GM23338 (cell line): ENCODE measurements around the gene COA8. TPM values are rescaled to one million over a fixed set of nuclear protein-coding genes. Genes with fewer than 3 reads are reported as not detected.

Source experiments
- ATAC-seq: fragments of 200-7000 bp; cut with Tn5 transposase; 3 replicates; pipeline ENCODE4 v1.9.1; 2020
- DNase-seq: peaks from one replicate; pipeline ENCODE4 v3.0.0-alpha.2; 2015; ENCODE audit warnings: low spot score
- H2AFZ ChIP-seq: fragments of 200-600 bp; sonication (generic); 2 replicates; pipeline ENCODE4 v1.8.0; 2016; ENCODE audit warnings: antibody characterized with exemption, mild to moderate bottlenecking, moderate library complexity
- H3F3A ChIP-seq: fragments of 200-600 bp; sonication (generic); replicated peaks from 2 replicates; pipeline ENCODE4 v1.8.0; 2017; ENCODE audit warnings: antibody characterized with exemption, mixed run types, low read depth
- H3K27ac ChIP-seq: fragments of 200-600 bp; sonication (generic); 2 replicates; pipeline ENCODE4 v1.6.1; 2016; ENCODE audit warnings: low read depth
- H3K27me3 ChIP-seq: fragments of 200-600 bp; sonication (generic); 2 replicates; pipeline ENCODE4 v1.8.0; 2016; ENCODE audit warnings: mild to moderate bottlenecking, mixed run types, moderate library complexity; ENCODE audit not compliant: insufficient read depth
- H3K36me3 ChIP-seq: fragments of 200-600 bp; sonication (generic); 2 replicates; pipeline ENCODE4 v1.8.0; 2016; ENCODE audit warnings: mild to moderate bottlenecking; ENCODE audit not compliant: insufficient read depth
- H3K4me1 ChIP-seq: fragments of 200-600 bp; sonication (generic); 2 replicates; pipeline ENCODE4 v1.8.0; 2016; ENCODE audit warnings: mild to moderate bottlenecking, moderate library complexity; ENCODE audit not compliant: insufficient read depth
- H3K4me2 ChIP-seq: fragments of 200-600 bp; sonication (generic); 2 replicates; pipeline ENCODE4 v1.7.1; 2017; ENCODE audit warnings: mixed run types
- H3K4me3 ChIP-seq: fragments of 200-600 bp; sonication (generic); 2 replicates; pipeline ENCODE4 v1.6.1; 2016; ENCODE audit warnings: mixed run types
- H3K79me2 ChIP-seq: fragments of 200-600 bp; sonication (generic); replicated peaks from 2 replicates; pipeline ENCODE4 v1.8.0; 2017; ENCODE audit warnings: mild to moderate bottlenecking; ENCODE audit not compliant: insufficient read depth
- H3K9me2 ChIP-seq: fragments of 200-600 bp; sonication (generic); 2 replicates; pipeline ENCODE4 v1.8.0; 2017; ENCODE audit not compliant: insufficient read depth
- H4K20me1 ChIP-seq: fragments of 200-600 bp; sonication (generic); replicated peaks from 2 replicates; pipeline ENCODE4 v1.8.0; 2017; ENCODE audit warnings: mild to moderate bottlenecking; ENCODE audit not compliant: insufficient read depth
- H3K27ac Mint-ChIP-seq: 2 replicates; pipeline ENCODE4 v1.8.0; 2020; ENCODE audit warnings: inconsistent platforms, mild to moderate bottlenecking, moderate library complexity, mixed read lengths
- H3K27me3 Mint-ChIP-seq: 3 replicates; pipeline ENCODE4 v1.8.0; 2022; ENCODE audit warnings: low read depth, mild to moderate bottlenecking, moderate library complexity, mixed read lengths, inconsistent platforms; ENCODE audit not compliant: insufficient read depth, poor library complexity
- H3K36me3 Mint-ChIP-seq: 3 replicates; pipeline ENCODE4 v1.8.0; 2021; ENCODE audit warnings: low read depth, mild to moderate bottlenecking, inconsistent platforms, moderate library complexity, mixed read lengths
- H3K4me1 Mint-ChIP-seq: 3 replicates; pipeline ENCODE4 v1.8.0; 2020; ENCODE audit warnings: mild to moderate bottlenecking, inconsistent platforms, mixed read lengths
- H3K4me3 Mint-ChIP-seq: 3 replicates; pipeline ENCODE4 v1.8.0; 2021; ENCODE audit warnings: moderate library complexity, mild to moderate bottlenecking, inconsistent platforms, mixed read lengths
- H3K9me3 Mint-ChIP-seq: 3 replicates; pipeline ENCODE4 v1.8.0; 2020; ENCODE audit warnings: moderate library complexity, mild to moderate bottlenecking, inconsistent platforms, mixed read lengths
- CREB1 ChIP-seq: fragments of 250-450 bp; sonication (Bioruptor Pico); IDR thresholded peaks from 2 replicates; pipeline ENCODE4 v1.5.0; 2020; ENCODE audit warnings: low read depth, mild to moderate bottlenecking, moderate library complexity
- EZH2 ChIP-seq: fragments of 200-600 bp; sonication (generic); IDR thresholded peaks from one replicate; pipeline ENCODE4 v1.8.0; 2017; ENCODE audit warnings: antibody characterized with exemption, mild to moderate bottlenecking, low read depth; ENCODE audit not compliant: unreplicated experiment
- EZH2phosphoT487 ChIP-seq: fragments of 200-600 bp; sonication (generic); IDR thresholded peaks from one replicate; pipeline ENCODE4 v1.8.1; 2018; ENCODE audit warnings: antibody characterized with exemption; ENCODE audit not compliant: unreplicated experiment
- ZNF114 ChIP-seq: fragments of 250-450 bp; sonication (Bioruptor Pico); IDR thresholded peaks from 2 replicates; pipeline ENCODE4 v1.5.0; 2020; ENCODE audit warnings: mild to moderate bottlenecking, moderate library complexity
- ZNF331 ChIP-seq: fragments of 250-450 bp; sonication (Bioruptor Pico); IDR thresholded peaks from 2 replicates; pipeline ENCODE4 v1.5.0; 2020; ENCODE audit warnings: low read depth, mild to moderate bottlenecking, moderate library complexity
- polyA plus RNA-seq: library from polyadenylated mRNA; unstranded; fragments of >200 nt; fragmentation: Nextera tagmentation; extraction: Ambion mirVana; gene quantifications from 2 replicates; pipeline ENCODE4 v1.2.1, GENCODE V29; 2016
- total RNA-seq: library from RNA; depleted of rRNA; stranded (reverse); fragments of >200 nt; shearing (Covaris generic); gene quantifications from 2 replicates; pipeline ENCODE4 v1.2.3, GENCODE V29; 2014
- TF ChIP-seq, protein P1 (sequence below), 2 experiments: fragments of 200-600 bp in 1 of 2; sonication (generic) in 1 of 2; conservative IDR thresholded peaks; 2 replicates each; pipeline versions ENCODE4 v1.5.1 to v1.6.1; 2016 to 2017; ENCODE audit warnings: antibody characterized with exemption in 2 of 2, low read depth in 2 of 2, mild to moderate bottlenecking in 2 of 2, moderate library complexity in 1 of 2
- TF ChIP-seq, protein P2 (sequence below): fragments of 250-450 bp; sonication (Bioruptor Pico); IDR thresholded peaks from 2 replicates; pipeline ENCODE4 v1.5.0; 2020; ENCODE audit warnings: mild to moderate bottlenecking, moderate library complexity

Gene COA8
- total and polyA plus RNA-seq, 2 experiments from 2014 or later: 61.3 to 130 TPM

DNA sequence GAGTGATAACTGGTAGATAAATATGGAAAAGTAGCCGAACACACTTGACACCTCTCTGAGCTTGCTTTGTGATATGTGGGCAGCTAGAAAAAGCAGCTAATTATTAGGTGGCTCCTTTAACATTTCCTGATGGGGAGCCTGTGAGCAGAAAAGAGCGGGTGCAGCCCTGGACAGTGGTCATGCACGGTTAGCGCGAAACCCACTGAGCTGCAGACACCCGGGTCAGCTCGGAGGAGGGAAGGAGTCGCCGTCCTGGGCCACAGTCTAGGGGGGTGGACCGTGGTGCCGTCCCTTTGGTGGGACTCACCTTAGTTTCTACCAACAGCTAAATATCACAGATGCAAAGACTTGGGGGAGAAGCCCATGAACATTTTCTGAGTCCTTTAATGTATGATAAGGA, 6.6 kb downstream of the COA8 start:
- no peak overlapping the region for H3K4me2 ChIP-seq
- H3K4me3 ChIP-seq: no peak overlapping the region
- no peak for TF ChIP-seq ZNF114 (CRISPR knock-in tag)
- no peak for TF ChIP-seq CREB1 (CRISPR knock-in tag)
- TF ChIP-seq, protein P1, sequence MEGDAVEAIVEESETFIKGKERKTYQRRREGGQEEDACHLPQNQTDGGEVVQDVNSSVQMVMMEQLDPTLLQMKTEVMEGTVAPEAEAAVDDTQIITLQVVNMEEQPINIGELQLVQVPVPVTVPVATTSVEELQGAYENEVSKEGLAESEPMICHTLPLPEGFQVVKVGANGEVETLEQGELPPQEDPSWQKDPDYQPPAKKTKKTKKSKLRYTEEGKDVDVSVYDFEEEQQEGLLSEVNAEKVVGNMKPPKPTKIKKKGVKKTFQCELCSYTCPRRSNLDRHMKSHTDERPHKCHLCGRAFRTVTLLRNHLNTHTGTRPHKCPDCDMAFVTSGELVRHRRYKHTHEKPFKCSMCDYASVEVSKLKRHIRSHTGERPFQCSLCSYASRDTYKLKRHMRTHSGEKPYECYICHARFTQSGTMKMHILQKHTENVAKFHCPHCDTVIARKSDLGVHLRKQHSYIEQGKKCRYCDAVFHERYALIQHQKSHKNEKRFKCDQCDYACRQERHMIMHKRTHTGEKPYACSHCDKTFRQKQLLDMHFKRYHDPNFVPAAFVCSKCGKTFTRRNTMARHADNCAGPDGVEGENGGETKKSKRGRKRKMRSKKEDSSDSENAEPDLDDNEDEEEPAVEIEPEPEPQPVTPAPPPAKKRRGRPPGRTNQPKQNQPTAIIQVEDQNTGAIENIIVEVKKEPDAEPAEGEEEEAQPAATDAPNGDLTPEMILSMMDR (conservative IDR thresholded peaks at IDR 0.05; ENCODE audit: low read depth in 2 of 2): no peak
- TF ChIP-seq EZH2: no peak
- TF ChIP-seq EZH2phosphoT487: no peak
- TF ChIP-seq ZNF331 (CRISPR knock-in tag): no peak
- TF ChIP-seq, protein P2, sequence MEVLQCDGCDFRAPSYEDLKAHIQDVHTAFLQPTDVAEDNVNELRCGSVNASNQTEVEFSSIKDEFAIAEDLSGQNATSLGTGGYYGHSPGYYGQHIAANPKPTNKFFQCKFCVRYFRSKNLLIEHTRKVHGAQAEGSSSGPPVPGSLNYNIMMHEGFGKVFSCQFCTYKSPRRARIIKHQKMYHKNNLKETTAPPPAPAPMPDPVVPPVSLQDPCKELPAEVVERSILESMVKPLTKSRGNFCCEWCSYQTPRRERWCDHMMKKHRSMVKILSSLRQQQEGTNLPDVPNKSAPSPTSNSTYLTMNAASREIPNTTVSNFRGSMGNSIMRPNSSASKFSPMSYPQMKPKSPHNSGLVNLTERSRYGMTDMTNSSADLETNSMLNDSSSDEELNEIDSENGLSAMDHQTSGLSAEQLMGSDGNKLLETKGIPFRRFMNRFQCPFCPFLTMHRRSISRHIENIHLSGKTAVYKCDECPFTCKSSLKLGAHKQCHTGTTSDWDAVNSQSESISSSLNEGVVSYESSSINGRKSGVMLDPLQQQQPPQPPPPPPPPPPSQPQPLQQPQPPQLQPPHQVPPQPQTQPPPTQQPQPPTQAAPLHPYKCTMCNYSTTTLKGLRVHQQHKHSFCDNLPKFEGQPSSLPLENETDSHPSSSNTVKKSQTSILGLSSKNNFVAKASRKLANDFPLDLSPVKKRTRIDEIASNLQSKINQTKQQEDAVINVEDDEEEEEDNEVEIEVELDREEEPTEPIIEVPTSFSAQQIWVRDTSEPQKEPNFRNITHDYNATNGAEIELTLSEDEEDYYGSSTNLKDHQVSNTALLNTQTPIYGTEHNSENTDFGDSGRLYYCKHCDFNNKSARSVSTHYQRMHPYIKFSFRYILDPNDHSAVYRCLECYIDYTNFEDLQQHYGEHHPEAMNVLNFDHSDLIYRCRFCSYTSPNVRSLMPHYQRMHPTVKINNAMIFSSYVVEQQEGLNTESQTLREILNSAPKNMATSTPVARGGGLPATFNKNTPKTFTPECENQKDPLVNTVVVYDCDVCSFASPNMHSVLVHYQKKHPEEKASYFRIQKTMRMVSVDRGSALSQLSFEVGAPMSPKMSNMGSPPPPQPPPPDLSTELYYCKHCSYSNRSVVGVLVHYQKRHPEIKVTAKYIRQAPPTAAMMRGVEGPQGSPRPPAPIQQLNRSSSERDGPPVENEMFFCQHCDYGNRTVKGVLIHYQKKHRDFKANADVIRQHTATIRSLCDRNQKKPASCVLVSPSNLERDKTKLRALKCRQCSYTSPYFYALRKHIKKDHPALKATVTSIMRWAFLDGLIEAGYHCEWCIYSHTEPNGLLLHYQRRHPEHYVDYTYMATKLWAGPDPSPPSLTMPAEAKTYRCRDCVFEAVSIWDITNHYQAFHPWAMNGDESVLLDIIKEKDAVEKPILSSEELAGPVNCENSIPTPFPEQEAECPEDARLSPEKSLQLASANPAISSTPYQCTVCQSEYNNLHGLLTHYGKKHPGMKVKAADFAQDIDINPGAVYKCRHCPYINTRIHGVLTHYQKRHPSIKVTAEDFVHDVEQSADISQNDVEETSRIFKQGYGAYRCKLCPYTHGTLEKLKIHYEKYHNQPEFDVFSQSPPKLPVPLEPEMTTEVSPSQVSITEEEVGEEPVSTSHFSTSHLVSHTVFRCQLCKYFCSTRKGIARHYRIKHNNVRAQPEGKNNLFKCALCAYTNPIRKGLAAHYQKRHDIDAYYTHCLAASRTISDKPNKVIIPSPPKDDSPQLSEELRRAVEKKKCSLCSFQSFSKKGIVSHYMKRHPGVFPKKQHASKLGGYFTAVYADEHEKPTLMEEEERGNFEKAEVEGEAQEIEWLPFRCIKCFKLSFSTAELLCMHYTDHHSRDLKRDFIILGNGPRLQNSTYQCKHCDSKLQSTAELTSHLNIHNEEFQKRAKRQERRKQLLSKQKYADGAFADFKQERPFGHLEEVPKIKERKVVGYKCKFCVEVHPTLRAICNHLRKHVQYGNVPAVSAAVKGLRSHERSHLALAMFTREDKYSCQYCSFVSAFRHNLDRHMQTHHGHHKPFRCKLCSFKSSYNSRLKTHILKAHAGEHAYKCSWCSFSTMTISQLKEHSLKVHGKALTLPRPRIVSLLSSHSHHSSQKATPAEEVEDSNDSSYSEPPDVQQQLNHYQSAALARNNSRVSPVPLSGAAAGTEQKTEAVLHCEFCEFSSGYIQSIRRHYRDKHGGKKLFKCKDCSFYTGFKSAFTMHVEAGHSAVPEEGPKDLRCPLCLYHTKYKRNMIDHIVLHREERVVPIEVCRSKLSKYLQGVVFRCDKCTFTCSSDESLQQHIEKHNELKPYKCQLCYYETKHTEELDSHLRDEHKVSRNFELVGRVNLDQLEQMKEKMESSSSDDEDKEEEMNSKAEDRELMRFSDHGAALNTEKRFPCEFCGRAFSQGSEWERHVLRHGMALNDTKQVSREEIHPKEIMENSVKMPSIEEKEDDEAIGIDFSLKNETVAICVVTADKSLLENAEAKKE: no peak
- peaks cover 79% of the 10 kb centered on the region for H3K79me2 ChIP-seq
- H3K27ac ChIP-seq: no peak overlapping the region
- H3K4me3 Mint-ChIP-seq: no peak overlapping the region
- no peaks in the 10 kb centered on the region for H3K9me2 ChIP-seq
- H3K36me3 ChIP-seq: no peaks in the 10 kb centered on the region; the same call in none of the 2 replicates
- peaks cover 2% of the 10 kb centered on the region; the same call in 1 of the 2 replicates for H3F3A ChIP-seq
- H2AFZ ChIP-seq: no peak overlapping the region
- ATAC-seq (no peak), DNase-seq (no peak)
- no peaks in the 10 kb centered on the region; the same call in 2 of the 3 replicates for H3K9me3 Mint-ChIP-seq
- no peak overlapping the region for H3K27ac Mint-ChIP-seq
- H3K4me1 Mint-ChIP-seq: peaks cover 14% of the 10 kb centered on the region; the same call in 2 of the 3 replicates
- peaks cover 19% of the 10 kb centered on the region for H3K36me3 Mint-ChIP-seq
- H3K4me1 ChIP-seq: 0 out of 2 replicates have a peak, but pooled peaks cover 4% of the 10 kb centered on the region
- peaks cover 11% of the 10 kb centered on the region; the same call in 1 of the 2 replicates for H4K20me1 ChIP-seq
- no peaks in the 10 kb centered on the region for H3K27me3 ChIP-seq
- peaks cover 3% of the 10 kb centered on the region for H3K27me3 Mint-ChIP-seq
